Uterus (tissue), 2 donors: ENCODE data around the gene CDK4.
A peak's percentile ranks its signal among the peaks of the same experiment; 100 is the strongest.

Experiments used
- CTCF ChIP-seq, 4 experiments: fragments of 200-600 bp in 2 of 4; fragments of 450-650 bp in 2 of 4; sonication (generic) in 2 of 4; IDR thresholded peaks; one replicate each; pipeline ENCODE4 v1.5.1; 2016 to 2019; ENCODE audit warnings: antibody characterized with exemption in 4 of 4, mild to moderate bottlenecking in 2 of 4, moderate library complexity in 1 of 4
- POLR2A ChIP-seq, 2 donors: fragments of 450-650 bp; IDR thresholded peaks; one replicate each; pipeline ENCODE4 v1.6.1; 2016; ENCODE audit warnings: antibody characterized with exemption in 2 of 2, mild to moderate bottlenecking in 1 of 2, moderate library complexity in 1 of 2

- TF ChIP-seq CTCF (IDR thresholded peaks at IDR 0.05) (peak; percentile 93 to 98 (median 97)), POLR2A (IDR thresholded peaks at IDR 0.05) (peak in 1 of 2 donors; percentile 54)
These were observed 30.7 kb upstream of the CDK4 start, which contains the start of gene TSFM for GRCh38 chr12:57782608-57783465.
